Esophagus squamous epithelium (tissue), 4 donors: ENCODE results near the gene CCDC78.

Experiments
- CTCF ChIP-seq, 6 experiments: fragments of 450-650 bp in 4 of 6; fragments of 200-600 bp in 2 of 6; sonication (generic) in 2 of 6; IDR thresholded peaks; one replicate each; pipeline ENCODE4 v1.5.1; 2016 to 2019; ENCODE audit warnings: antibody characterized with exemption in 6 of 6, mild to moderate bottlenecking in 4 of 6, moderate library complexity in 4 of 6
- POLR2A ChIP-seq, 4 donors: fragments of 450-650 bp; IDR thresholded peaks; one replicate each; pipeline ENCODE4 v1.6.1; 2017; ENCODE audit warnings: antibody characterized with exemption in 4 of 4, mild to moderate bottlenecking in 4 of 4, moderate library complexity in 3 of 4

- TF ChIP-seq CTCF (IDR thresholded peaks at IDR 0.05) (no peak), POLR2A (IDR thresholded peaks at IDR 0.05) (peak in 1 of 4 donors; percentile 36)
These were observed 1.2 kb upstream of the CCDC78 start for GRCh38 chr16:727291-727977.
